Left cardiac atrium (tissue), 4 donors: ENCODE results near the gene TEDC1. TPM values are rescaled to one million over a fixed set of nuclear protein-coding genes. Genes with fewer than 3 reads are reported as not detected.
A peak's percentile ranks its signal among the peaks of the same experiment; 100 is the strongest.

Experiments used
- ATAC-seq, 2 donors: fragments of 200-7000 bp; cut with Tn5 transposase; one replicate each; pipeline ENCODE4 v1.9.1; 2020; ENCODE audit warnings: mild to moderate bottlenecking in 2 of 2, moderate library complexity in 2 of 2
- DNase-seq: peaks from one replicate; pipeline ENCODE4 v3.0.0-alpha.2; 2020
- intact Hi-C, 2 donors: fragments of 100-400 bp; cut with DNase I; formaldehyde crosslinking; loops; one replicate each; pipeline versions ENCODE4 v1.14.1 to v1.15.1; 2022 to 2023
- total RNA-seq, 2 donors: library from RNA; stranded (reverse); fragmentation: NEBNext Ultra II Directional; extraction: Animal tissue kit (Norgen Biotek cat#: 25700); gene quantifications; one replicate each; pipeline ENCODE4 v1.2.1, GENCODE V29; 2021
- donor health status: DM: no; HTN: yes; CAD: no.
- donor health status: DM: no; HTN: yes; CAD: no; lungs with severe emphysema.
- donor health status: DM: yes; HTN: yes; CAD: no.
- donor health status: Dilated cardiomyopathy.

TEDC1 gene
- total RNA-seq, 2 donors from 2014 or later: 5.1 to 5.9 TPM

DNA sequence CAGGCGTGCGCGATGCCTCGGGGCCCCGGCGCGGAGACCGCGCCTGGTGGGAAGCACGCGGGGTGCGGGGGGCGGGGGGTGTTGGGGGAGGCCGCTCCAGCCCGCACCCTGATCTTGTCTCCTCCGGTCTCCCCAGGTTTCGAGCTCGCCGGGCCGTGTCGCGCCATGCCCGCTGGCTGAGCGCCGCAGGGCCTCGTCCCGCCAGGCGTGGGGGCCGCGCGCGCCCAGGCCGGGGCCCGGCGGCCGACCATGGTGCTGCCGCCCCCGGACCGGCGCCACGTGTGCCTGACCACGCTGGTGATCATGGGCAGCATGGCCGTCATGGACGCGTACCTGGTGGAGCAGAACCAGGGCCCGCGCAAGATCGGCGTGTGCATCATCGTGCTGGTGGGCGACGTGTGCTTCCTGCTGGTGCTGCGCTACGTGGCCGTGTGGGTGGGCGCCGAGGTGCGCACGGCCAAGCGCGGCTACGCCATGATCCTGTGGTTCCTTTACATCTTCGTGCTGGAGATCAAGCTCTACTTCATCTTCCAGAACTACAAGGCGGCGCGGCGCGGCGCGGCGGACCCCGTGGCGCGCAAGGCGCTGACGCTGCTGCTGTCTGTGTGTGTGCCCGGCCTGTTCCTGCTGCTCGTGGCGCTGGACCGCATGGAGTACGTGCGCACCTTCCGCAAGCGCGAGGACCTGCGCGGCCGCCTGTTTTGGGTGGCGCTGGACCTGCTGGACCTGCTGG lies 37.7 kb downstream of the TEDC1 start:
- no peak for DNase-seq
- intact Hi-C loops: loop anchor here (2.0 to 10.0 kb wide), 2 partner anchors 158 to 324 kb away; no protein-coding TSS in a partner anchor
- peak; percentile 5 to 7 for ATAC-seq

DNA sequence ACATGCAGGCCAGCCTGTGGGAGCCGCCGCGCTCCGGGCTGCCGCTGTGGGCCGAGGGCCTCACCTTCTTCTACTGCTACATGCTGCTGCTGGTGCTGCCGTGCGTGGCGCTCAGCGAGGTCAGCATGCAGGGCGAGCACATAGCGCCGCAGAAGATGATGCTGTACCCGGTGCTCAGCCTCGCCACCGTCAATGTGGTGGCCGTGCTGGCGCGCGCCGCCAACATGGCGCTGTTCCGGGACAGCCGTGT lies 38.2 kb downstream of the TEDC1 start:
- intact Hi-C loops: loop anchor here (2.0 to 10.0 kb wide), 2 partner anchors 158 to 324 kb away; no protein-coding TSS in a partner anchor
- DNase-seq (peak; percentile 39), ATAC-seq (no peak)

DNA sequence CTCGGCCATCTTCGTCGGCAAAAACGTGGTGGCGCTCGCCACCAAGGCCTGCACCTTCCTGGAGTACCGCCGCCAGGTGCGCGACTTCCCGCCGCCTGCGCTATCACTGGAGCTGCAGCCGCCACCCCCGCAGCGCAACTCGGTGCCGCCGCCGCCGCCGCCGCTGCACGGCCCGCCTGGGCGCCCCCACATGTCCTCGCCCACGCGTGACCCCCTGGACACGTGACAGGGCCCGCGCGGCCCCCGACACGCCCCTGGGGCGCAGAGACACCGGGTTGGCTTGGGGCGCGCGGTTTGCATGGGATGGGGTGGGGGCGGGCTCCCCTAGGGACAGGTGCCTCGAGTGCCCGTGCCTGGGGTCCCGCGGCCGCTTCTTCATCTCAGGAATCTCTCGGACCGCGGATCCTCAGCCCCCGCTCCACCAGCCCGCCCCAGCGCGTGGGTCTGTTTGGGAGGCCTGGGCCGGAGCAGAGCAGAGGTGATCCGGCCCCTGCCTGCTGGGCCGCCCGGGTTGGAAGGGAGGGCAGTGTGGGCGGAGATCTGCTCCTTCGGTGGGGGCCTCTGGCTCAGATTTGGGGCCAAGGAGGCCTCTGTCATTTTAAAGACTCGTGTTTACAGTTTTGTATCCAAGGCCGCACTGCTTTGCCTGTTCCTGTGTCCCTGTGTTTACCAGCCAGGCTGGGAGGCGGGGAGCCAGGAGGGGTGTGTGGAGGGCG lies 38.7 kb downstream of the TEDC1 start:
- intact Hi-C loops: loop anchor here (2.0 to 10.0 kb wide), 3 partner anchors 155 to 325 kb away; no protein-coding TSS in a partner anchor
- ATAC-seq (no peak), DNase-seq (peak; percentile 40)

DNA sequence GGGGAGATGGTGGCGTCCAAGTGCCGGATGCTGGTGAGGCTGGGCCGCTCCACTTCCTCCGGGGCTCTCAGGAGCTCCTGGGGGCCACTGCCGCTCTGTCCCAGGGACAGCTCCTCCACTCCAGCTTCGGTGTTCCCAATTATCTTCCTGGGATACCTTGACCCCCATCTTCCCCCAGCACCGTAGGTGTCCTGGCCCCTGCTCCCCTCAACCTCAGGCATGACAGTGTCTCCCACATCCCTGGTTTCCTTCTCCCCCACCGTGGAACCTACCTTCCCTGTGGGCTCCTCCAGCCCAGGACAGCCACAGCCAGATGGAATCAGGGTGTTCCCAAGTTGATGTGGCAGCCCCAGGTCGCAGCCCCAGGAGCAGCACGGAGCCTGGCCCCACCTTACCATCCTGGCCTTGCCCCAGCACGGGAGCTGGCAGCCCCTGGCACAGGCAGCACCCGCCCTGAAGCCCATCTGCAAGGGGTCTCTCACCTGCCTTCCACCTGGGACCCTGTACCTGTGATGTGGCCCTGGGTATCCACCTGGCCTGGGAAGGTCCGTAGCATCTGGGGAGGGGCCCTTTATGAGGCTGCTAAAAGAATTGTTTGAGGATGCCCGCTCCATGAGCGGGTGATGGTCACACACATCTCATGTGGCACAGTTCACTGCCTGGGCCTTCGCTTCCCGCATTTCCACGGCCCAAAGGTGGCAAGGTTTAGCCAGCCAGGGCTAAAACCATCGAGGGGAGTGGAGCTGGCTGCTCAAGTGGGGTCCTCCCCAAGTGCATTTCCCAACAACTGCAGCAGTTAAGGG lies 39.4 kb downstream of the TEDC1 start:
- intact Hi-C loops: loop anchor here in 1 of 2 donors (10.0 kb wide), 1 partner anchor 156 kb away; no protein-coding TSS in a partner anchor
- ATAC-seq: no peak
- DNase-seq: no peak

DNA sequence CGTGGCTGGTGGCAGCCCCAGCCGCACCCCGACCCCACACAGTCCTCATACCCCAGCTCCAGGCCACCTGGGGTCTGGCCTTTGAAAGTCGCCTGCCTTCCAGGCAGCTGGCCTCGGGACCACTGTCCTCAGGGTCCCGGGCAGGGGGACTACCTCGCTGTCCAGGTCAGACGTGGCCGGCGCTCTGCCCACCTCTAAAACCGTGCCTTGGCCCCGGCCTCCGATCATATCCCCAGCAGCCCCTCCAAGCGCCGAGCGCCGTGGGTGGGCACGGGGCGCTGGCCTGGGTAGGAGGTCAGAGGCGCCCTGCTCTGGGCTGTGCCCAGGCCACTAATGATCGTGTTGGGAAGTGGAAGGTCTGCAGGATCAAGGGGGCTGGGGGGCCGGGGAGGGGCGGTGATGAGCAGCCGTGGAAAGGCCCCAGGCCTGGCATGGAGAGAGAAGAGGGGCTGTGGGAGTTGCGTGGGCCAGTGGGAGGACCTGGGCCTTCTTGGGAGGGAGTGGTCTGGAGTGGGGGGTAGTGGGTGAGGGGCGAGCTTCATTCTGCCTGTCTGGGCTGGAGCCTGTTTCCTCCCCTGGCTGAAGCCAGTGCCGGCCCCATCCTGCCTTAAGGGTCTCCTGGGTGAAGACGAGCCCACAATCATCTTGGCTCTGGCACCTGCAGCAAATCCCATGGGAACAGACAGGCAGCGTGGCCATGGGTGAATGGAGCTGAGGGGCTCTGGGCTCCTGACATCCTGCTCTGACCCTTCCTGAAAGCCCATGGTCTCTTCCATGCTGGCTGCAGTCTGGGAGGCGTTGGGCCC lies 40.2 kb downstream of the TEDC1 start:
- no peak for DNase-seq
- ATAC-seq: no peak
- intact Hi-C loops: loop anchor here in 1 of 2 donors (10.0 kb wide), 1 partner anchor 156 kb away; no protein-coding TSS in a partner anchor

DNA sequence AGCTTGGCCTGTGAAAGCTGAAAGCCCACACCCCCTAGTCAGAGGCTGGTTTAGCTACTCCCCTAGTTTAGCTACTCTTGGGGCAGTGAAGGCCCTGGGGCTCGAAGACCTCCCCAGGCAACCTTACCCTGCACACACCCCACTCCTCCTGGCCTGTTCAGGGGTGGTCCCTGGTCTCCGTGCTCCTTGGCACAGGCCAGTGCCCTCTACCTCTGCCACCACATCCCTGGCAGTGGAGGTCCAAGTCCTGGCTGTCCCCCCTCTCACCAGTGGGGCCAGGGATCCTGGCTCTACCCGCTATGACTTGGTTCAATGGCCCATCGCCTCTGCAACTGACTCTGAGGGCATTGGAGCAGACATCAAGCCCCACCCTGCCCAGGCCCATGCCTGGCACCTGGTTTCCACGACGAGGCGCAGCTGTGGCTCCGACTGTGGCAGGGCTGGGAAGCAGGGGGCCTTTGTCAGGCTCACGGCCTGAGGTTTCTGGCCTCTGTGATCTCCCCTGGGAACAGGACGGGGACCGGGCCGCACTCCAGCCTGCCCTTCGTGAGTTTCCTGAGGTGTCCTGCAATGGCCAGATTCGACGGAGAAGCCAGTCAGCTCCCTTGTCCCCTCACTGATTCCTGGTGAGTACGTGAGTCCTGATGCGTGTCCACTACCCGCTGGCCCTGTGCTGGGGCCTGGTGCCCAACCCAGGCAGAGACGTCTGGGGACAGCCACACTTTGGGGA lies 41.0 kb downstream of the TEDC1 start:
- DNase-seq (no peak), ATAC-seq (no peak)
- intact Hi-C loops: loop anchor here in 1 of 2 donors (10.0 kb wide), 1 partner anchor 157 kb away; no protein-coding TSS in a partner anchor

DNA sequence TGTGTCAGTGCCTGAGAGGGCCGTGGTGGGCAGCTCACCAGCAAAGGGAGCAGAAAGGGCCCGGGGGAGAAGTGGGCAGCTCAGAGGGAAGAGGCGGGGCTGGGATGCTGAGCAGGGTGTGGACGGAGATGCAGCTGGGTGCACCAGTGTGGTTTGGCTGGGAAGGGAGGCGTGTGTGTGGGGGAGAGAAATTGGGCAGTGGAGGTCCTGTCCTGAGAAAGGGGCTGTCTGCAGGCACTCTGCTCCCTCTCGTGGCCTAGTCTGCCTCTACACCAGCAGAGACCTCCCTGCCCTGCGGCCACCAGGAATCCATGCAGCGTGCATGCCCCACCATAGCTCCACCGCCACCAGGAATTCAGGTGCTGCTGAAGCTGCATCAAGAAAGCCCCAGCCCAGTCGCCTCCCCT lies 41.7 kb downstream of the TEDC1 start:
- ATAC-seq (no peak), DNase-seq (no peak)
- intact Hi-C loops: loop anchor here in 1 of 2 donors (10.0 kb wide), 1 partner anchor 158 kb away; no protein-coding TSS in a partner anchor

DNA sequence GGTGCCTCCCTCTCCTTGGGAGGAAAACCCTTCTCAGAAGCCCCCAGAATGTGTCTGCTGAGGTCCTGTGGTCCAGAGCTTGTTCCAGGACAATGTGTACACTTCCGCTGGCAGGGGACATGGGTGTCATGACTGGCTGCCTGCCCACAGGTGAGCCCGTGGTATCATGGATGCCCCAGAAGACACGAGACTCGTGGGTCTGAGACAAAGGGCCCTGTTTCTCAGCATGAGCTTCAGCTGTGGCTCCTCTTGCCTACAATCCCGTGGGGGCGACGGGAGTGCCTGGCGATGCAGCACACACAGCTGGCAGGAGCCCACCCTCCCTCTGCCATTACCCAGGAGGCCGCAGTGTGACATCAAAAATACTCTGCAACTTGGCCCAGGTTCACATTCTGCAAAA lies 42.3 kb downstream of the TEDC1 start:
- intact Hi-C loops: loop anchor here in 1 of 2 donors (10.0 kb wide), 1 partner anchor 159 kb away; no protein-coding TSS in a partner anchor
- ATAC-seq (no peak), DNase-seq (no peak)

DNA sequence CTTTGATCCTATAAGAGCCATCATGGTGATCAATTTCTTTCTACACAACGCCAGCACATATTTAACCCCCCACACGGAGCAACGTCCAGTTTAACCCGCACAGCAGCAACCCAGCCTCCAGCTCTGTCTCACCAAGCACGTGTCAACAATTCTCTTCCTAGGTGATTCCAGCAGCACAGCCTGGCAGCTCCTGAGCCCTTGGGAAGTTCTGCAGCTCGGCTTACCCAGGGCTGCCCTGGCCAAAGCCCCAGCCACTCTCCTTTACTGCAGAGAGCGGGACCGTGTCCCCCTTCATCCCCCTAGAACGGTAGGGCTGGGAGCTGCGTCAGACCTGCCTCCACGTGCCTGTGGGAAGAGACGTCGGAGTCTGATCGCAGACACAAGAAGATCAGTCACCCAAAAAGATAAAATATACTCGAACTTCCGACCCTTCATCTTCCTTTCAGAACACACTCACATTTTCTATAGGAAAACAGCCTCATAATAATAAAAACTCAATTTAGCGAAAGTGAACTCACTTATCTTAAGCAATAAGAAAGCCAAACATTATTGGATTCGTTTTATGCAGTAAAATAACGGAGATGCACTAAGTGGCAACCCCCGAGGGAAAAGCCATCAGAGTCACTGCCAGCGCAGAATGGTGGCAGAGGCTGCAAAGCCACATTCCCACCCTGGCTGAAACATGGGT lies 42.9 kb downstream of the TEDC1 start:
- no peak for DNase-seq
- intact Hi-C loops: loop anchor here in 1 of 2 donors (10.0 kb wide), 1 partner anchor 159 kb away; no protein-coding TSS in a partner anchor
- ATAC-seq: no peak

DNA sequence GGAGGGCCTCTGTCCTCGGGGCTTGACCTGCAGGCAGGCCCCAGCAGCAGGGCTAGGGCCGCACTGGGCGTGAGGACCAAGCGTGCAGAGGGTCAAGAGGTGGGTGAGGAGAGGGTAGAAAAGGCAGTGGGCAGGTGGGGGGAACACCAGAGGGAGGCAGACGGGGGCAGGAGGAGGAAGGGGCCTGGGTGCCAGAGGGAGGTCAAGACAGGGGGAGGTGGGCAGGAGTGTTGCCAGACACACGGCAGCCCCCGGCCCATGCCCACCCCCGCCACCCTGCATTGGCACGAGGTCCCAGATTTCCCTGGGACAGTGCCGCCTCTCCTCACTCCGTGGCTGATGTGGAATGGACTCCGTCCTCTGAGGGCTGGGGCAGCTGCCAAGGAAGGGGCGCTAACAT lies 43.5 kb downstream of the TEDC1 start:
- ATAC-seq (no peak), DNase-seq (no peak)
- intact Hi-C loops: loop anchor here in 1 of 2 donors (10.0 kb wide), 1 partner anchor 160 kb away; no protein-coding TSS in a partner anchor

DNA sequence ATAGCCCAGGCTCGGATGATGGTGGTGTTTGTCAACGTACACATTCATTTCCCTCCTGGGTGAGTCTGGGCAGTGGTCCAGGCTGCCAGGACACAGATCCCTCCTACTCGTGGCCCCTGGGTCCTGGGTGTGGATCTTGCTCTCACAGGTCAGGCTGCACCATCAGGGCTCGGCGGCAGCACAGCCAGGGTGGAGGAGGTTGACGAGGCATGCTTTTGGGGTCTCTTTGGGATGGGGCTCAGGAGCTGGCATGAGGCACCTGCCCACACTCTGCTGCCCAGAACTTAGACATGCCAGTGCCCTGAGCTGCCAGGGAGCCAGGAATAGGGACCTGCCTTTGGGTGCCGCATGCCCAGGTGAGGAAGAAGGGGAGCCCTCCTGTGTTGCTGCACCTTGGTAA lies 45.0 kb downstream of the TEDC1 start:
- ATAC-seq (no peak), DNase-seq (no peak)
- intact Hi-C loops: loop anchor here in 1 of 2 donors (10.0 kb wide), 1 partner anchor 161 kb away; no protein-coding TSS in a partner anchor

DNA sequence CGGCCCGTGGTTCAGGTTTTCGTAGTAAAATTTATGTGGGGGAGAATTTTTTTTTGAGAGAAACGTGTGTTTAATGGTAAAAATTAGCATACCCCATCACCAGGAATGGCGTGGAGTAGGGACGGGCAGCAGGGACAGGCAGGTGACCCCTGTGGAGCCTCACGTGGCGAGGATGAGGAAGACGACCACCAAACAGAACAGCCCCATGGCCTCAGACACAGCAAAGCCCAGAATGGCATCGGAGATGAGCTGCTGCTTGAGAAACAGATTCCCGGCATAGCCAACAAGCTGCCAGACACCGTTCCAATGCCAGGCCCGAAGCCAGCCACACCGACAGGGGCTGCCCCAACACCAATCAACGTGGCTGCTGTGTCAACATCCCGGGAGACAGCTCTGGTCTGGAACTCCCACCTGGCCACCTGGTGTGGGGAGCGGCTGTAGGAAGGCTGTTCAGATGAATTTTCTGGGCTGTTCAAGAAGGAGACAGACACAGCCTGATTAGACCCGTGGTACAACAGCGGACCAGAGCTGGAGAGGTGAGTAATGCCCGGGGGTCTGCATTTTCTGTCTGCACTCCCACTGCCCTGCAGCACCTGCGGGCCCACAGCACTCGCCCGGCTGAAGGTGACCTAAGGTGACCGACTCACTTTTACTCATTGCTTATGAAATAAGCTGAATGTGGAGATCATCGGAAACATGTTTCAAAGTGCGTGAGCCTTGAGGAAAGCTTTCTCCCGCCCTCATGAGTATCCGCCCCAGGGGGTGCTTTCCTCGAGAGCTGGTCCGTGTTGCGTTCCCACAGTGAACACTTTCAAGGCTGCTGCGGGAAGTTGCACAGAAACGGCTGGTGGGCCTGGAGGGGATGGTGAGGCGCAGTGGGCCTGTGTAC lies 45.9 kb downstream of the TEDC1 start:
- no peak for ATAC-seq
- intact Hi-C loops: loop anchor here in 1 of 2 donors (10.0 kb wide), 1 partner anchor 162 kb away; no protein-coding TSS in a partner anchor
- no peak for DNase-seq

DNA sequence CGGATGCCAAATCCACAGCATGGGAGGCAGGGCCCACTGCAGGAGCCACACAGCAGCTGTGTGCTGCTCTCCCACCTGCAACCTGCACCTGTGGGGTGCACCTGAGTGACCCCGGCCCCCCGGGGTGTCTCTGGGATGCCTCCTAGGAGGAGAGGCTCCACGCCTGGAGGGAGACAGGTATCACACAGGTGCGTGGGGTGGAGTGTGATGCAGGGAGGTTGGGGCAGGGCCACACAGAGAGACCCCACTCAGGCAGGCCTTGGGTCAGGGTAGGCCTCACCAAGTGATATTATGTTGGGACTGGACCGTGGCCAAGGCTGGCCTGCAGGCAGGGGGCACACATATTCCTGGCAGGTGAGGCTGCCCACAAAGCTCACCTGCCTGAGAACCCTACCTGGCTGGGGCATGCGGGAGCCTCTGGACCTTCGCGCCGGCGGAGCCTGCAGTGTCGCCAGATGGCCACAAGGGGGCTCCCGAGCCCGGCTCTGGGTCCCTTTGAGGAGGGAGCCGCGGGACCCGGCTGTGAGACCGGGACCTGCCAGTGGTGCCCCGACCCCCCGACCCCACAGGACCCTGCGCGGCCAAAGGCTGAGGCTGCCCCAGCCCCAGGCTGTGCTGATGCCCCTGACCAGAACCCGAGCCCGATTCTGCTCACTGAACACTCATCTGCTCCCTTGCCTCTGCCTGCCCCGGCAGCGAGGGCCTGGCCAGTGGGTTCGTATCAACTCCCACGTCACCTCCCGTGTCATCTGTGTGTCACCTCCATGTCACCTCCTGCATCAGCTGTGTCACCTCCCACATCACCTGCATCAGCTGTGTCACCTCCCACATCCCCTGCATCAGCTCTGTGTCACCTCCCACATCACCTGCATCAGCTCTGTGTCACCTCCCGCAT lies 46.8 kb downstream of the TEDC1 start:
- peak; percentile 48 for DNase-seq
- peak; percentile 71 to 83 for ATAC-seq
- intact Hi-C loops: loop anchor here in 1 of 2 donors (10.0 kb wide), 1 partner anchor 163 kb away; no protein-coding TSS in a partner anchor

DNA sequence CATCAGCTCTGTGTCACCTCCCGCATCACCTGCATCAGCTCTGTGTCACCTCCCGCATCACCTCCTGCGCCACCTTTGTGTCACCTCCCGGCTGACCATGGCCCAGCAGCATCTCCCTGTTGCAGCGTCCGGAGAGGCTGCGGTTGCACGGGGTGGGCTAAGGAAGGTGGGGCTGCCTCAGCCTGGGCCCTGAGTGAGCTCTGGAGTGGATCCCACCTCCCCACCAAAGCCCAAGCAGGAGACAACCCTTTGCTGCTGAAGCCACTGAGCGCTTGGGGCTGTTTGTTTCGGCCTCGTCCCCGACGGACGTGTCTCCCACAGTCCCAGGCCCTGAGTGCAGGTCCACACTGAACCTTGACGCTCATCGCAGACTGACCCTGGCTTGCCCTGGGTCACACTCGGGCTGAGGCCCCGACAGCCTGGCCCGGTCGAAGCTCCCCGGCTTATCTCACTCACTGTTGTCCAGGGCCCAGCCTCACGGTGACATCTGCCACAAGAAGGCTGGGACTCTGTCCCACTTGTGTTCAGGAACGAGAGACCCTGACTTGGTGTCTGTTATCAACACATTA lies 47.5 kb downstream of the TEDC1 start:
- ATAC-seq (peak in 1 of 2 donors; percentile 10), DNase-seq (no peak)
- intact Hi-C loops: loop anchor here in 1 of 2 donors (10.0 kb wide), 1 partner anchor 164 kb away; no protein-coding TSS in a partner anchor

DNA sequence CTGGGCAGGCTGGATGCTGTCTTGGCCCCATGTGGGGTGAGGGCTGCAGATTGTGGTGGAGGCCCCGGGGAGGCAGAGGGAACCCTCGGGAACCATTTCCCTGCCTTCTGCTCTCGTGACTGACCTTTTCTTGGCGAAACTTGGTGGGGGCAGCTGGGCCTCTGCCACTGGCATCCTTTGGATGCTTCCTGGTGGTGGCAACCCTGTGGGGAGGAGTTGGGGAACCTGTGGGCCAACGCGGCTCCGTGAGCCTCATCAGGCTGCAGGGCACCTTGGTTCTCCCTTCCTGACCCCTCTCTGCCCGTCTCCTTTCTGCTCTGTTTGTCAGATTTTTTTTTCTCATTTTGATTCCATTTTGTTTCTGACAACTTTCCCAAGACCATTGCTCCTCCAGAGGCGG lies 49.8 kb downstream of the TEDC1 start:
- DNase-seq: no peak
- intact Hi-C loops: no loop called here

More for the DNA sequence above, 49.8 kb downstream of the TEDC1 start:
- no peak for ATAC-seq
